GM23338 (cell line): ENCODE data around the gene ZNF76. TPM values are rescaled to one million over a fixed set of nuclear protein-coding genes. Genes with fewer than 3 reads are reported as not detected.

Experiments used
- ATAC-seq: fragments of 200-7000 bp; cut with Tn5 transposase; 3 replicates; pipeline ENCODE4 v1.9.1; 2020
- DNase-seq: peaks from one replicate; pipeline ENCODE4 v3.0.0-alpha.2; 2015; ENCODE audit warnings: low spot score
- H2AFZ ChIP-seq: fragments of 200-600 bp; sonication (generic); 2 replicates; pipeline ENCODE4 v1.8.0; 2016; ENCODE audit warnings: antibody characterized with exemption, mild to moderate bottlenecking, moderate library complexity
- H3F3A ChIP-seq: fragments of 200-600 bp; sonication (generic); replicated peaks from 2 replicates; pipeline ENCODE4 v1.8.0; 2017; ENCODE audit warnings: antibody characterized with exemption, mixed run types, low read depth
- H3K27ac ChIP-seq: fragments of 200-600 bp; sonication (generic); 2 replicates; pipeline ENCODE4 v1.6.1; 2016; ENCODE audit warnings: low read depth
- H3K27me3 ChIP-seq: fragments of 200-600 bp; sonication (generic); 2 replicates; pipeline ENCODE4 v1.8.0; 2016; ENCODE audit warnings: mild to moderate bottlenecking, mixed run types, moderate library complexity; ENCODE audit not compliant: insufficient read depth
- H3K36me3 ChIP-seq: fragments of 200-600 bp; sonication (generic); 2 replicates; pipeline ENCODE4 v1.8.0; 2016; ENCODE audit warnings: mild to moderate bottlenecking; ENCODE audit not compliant: insufficient read depth
- H3K4me1 ChIP-seq: fragments of 200-600 bp; sonication (generic); 2 replicates; pipeline ENCODE4 v1.8.0; 2016; ENCODE audit warnings: mild to moderate bottlenecking, moderate library complexity; ENCODE audit not compliant: insufficient read depth
- H3K4me2 ChIP-seq: fragments of 200-600 bp; sonication (generic); 2 replicates; pipeline ENCODE4 v1.7.1; 2017; ENCODE audit warnings: mixed run types
- H3K4me3 ChIP-seq: fragments of 200-600 bp; sonication (generic); 2 replicates; pipeline ENCODE4 v1.6.1; 2016; ENCODE audit warnings: mixed run types
- H3K79me2 ChIP-seq: fragments of 200-600 bp; sonication (generic); replicated peaks from 2 replicates; pipeline ENCODE4 v1.8.0; 2017; ENCODE audit warnings: mild to moderate bottlenecking; ENCODE audit not compliant: insufficient read depth
- H3K9me2 ChIP-seq: fragments of 200-600 bp; sonication (generic); 2 replicates; pipeline ENCODE4 v1.8.0; 2017; ENCODE audit not compliant: insufficient read depth
- H4K20me1 ChIP-seq: fragments of 200-600 bp; sonication (generic); replicated peaks from 2 replicates; pipeline ENCODE4 v1.8.0; 2017; ENCODE audit warnings: mild to moderate bottlenecking; ENCODE audit not compliant: insufficient read depth
- H3K27ac Mint-ChIP-seq: 2 replicates; pipeline ENCODE4 v1.8.0; 2020; ENCODE audit warnings: inconsistent platforms, mild to moderate bottlenecking, moderate library complexity, mixed read lengths
- H3K27me3 Mint-ChIP-seq: 3 replicates; pipeline ENCODE4 v1.8.0; 2022; ENCODE audit warnings: low read depth, mild to moderate bottlenecking, moderate library complexity, mixed read lengths, inconsistent platforms; ENCODE audit not compliant: insufficient read depth, poor library complexity
- H3K36me3 Mint-ChIP-seq: 3 replicates; pipeline ENCODE4 v1.8.0; 2021; ENCODE audit warnings: low read depth, mild to moderate bottlenecking, inconsistent platforms, moderate library complexity, mixed read lengths
- H3K4me1 Mint-ChIP-seq: 3 replicates; pipeline ENCODE4 v1.8.0; 2020; ENCODE audit warnings: mild to moderate bottlenecking, inconsistent platforms, mixed read lengths
- H3K4me3 Mint-ChIP-seq: 3 replicates; pipeline ENCODE4 v1.8.0; 2021; ENCODE audit warnings: moderate library complexity, mild to moderate bottlenecking, inconsistent platforms, mixed read lengths
- H3K9me3 Mint-ChIP-seq: 3 replicates; pipeline ENCODE4 v1.8.0; 2020; ENCODE audit warnings: moderate library complexity, mild to moderate bottlenecking, inconsistent platforms, mixed read lengths
- EZH2 ChIP-seq: fragments of 200-600 bp; sonication (generic); IDR thresholded peaks from one replicate; pipeline ENCODE4 v1.8.0; 2017; ENCODE audit warnings: antibody characterized with exemption, mild to moderate bottlenecking, low read depth; ENCODE audit not compliant: unreplicated experiment
- EZH2phosphoT487 ChIP-seq: fragments of 200-600 bp; sonication (generic); IDR thresholded peaks from one replicate; pipeline ENCODE4 v1.8.1; 2018; ENCODE audit warnings: antibody characterized with exemption; ENCODE audit not compliant: unreplicated experiment
- JUNB ChIP-seq: IDR thresholded peaks from one replicate; pipeline ENCODE4 v1.6.1; 2016; ENCODE audit warnings: antibody characterized with exemption; ENCODE audit not compliant: unreplicated experiment
- NANOG ChIP-seq: IDR thresholded peaks from 2 replicates; pipeline ENCODE4 v1.6.1; 2016; ENCODE audit warnings: antibody characterized with exemption, borderline replicate concordance
- POLR2AphosphoS5 ChIP-seq: IDR thresholded peaks from 2 replicates; pipeline ENCODE4 v1.6.1; 2016; ENCODE audit warnings: antibody characterized with exemption, low read depth
- STAT1 ChIP-seq: IDR thresholded peaks from one replicate; pipeline ENCODE4 v1.6.1; 2016; ENCODE audit warnings: antibody characterized with exemption; ENCODE audit not compliant: unreplicated experiment
- ZNF114 ChIP-seq: fragments of 250-450 bp; sonication (Bioruptor Pico); IDR thresholded peaks from 2 replicates; pipeline ENCODE4 v1.5.0; 2020; ENCODE audit warnings: mild to moderate bottlenecking, moderate library complexity
- ZNF331 ChIP-seq: fragments of 250-450 bp; sonication (Bioruptor Pico); IDR thresholded peaks from 2 replicates; pipeline ENCODE4 v1.5.0; 2020; ENCODE audit warnings: low read depth, mild to moderate bottlenecking, moderate library complexity
- polyA plus RNA-seq: library from polyadenylated mRNA; unstranded; fragments of >200 nt; fragmentation: Nextera tagmentation; extraction: Ambion mirVana; gene quantifications from 2 replicates; pipeline ENCODE4 v1.2.1, GENCODE V29; 2016
- total RNA-seq: library from RNA; depleted of rRNA; stranded (reverse); fragments of >200 nt; shearing (Covaris generic); gene quantifications from 2 replicates; pipeline ENCODE4 v1.2.3, GENCODE V29; 2014
- TF ChIP-seq, protein P1 (sequence below): IDR thresholded peaks from one replicate; pipeline ENCODE4 v1.6.1; 2018; ENCODE audit warnings: antibody characterized with exemption; ENCODE audit not compliant: unreplicated experiment
- TF ChIP-seq, protein P2 (sequence below): IDR thresholded peaks from 2 replicates; pipeline ENCODE4 v1.6.1; 2016; ENCODE audit warnings: antibody characterized with exemption
- TF ChIP-seq, protein P3 (sequence below): fragments of 250-450 bp; sonication (Bioruptor Pico); IDR thresholded peaks from 2 replicates; pipeline ENCODE4 v1.5.0; 2020; ENCODE audit warnings: mild to moderate bottlenecking, moderate library complexity

The ZNF76 gene
- total and polyA plus RNA-seq, 2 experiments from 2014 or later, result 12.5 to 18.8 TPM

DNA sequence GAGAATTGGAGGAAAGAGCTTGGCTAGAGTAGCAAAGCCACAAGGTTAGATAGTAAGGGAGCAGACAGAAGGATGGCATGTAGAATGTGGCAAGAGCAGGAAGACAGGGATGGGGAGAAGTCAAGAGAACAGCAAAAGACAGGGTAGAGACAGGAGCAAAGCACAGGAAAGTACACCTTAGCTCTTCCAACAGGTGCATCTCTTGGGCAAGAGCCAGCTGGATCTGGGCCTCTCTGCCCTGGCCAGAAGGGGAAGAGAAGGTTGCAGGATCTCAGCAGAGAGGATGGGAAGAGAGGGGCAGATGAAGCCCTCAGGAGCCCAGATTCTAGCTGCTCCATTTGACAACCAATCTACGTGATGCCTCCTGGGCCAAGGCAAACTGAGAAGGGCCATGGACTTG, 29.0 kb upstream of the ZNF76 start:
- Histone ChIP-seq H4K20me1 (no peaks in the 10 kb centered on the region; the same call in none of the 2 replicates), H3K27me3 (peaks cover 20% of the 10 kb centered on the region), H3K79me2 (no peaks in the 10 kb centered on the region), H3K9me2 (no peaks in the 10 kb centered on the region), H3K4me2 (no peak overlapping the region), H3K4me1 (no peaks in the 10 kb centered on the region), H3K4me3 (no peak overlapping the region), H3K27ac (no peak overlapping the region), H2AFZ (no peak overlapping the region), H3K36me3 (no peaks in the 10 kb centered on the region), H3F3A (no peaks in the 10 kb centered on the region)
- Mint-ChIP-seq H3K36me3 (peaks cover 19% of the 10 kb centered on the region), H3K4me3 (no peak overlapping the region), H3K27me3 (peaks cover 13% of the 10 kb centered on the region), H3K27ac (no peak overlapping the region), H3K9me3 (peaks cover 16% of the 10 kb centered on the region), H3K4me1 (no peaks in the 10 kb centered on the region; the same call in 2 of the 3 replicates)
- DNase-seq (no peak), ATAC-seq (no peak)
- TF ChIP-seq STAT1 (no peak), POLR2AphosphoS5 (no peak), ZNF114 (CRISPR knock-in tag) (no peak), ZNF331 (CRISPR knock-in tag) (no peak), JUNB (no peak), EZH2phosphoT487 (no peak), NANOG (no peak), EZH2 (no peak)
- TF ChIP-seq, protein P1, sequence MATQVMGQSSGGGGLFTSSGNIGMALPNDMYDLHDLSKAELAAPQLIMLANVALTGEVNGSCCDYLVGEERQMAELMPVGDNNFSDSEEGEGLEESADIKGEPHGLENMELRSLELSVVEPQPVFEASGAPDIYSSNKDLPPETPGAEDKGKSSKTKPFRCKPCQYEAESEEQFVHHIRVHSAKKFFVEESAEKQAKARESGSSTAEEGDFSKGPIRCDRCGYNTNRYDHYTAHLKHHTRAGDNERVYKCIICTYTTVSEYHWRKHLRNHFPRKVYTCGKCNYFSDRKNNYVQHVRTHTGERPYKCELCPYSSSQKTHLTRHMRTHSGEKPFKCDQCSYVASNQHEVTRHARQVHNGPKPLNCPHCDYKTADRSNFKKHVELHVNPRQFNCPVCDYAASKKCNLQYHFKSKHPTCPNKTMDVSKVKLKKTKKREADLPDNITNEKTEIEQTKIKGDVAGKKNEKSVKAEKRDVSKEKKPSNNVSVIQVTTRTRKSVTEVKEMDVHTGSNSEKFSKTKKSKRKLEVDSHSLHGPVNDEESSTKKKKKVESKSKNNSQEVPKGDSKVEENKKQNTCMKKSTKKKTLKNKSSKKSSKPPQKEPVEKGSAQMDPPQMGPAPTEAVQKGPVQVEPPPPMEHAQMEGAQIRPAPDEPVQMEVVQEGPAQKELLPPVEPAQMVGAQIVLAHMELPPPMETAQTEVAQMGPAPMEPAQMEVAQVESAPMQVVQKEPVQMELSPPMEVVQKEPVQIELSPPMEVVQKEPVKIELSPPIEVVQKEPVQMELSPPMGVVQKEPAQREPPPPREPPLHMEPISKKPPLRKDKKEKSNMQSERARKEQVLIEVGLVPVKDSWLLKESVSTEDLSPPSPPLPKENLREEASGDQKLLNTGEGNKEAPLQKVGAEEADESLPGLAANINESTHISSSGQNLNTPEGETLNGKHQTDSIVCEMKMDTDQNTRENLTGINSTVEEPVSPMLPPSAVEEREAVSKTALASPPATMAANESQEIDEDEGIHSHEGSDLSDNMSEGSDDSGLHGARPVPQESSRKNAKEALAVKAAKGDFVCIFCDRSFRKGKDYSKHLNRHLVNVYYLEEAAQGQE, result no peak
- TF ChIP-seq, protein P2, sequence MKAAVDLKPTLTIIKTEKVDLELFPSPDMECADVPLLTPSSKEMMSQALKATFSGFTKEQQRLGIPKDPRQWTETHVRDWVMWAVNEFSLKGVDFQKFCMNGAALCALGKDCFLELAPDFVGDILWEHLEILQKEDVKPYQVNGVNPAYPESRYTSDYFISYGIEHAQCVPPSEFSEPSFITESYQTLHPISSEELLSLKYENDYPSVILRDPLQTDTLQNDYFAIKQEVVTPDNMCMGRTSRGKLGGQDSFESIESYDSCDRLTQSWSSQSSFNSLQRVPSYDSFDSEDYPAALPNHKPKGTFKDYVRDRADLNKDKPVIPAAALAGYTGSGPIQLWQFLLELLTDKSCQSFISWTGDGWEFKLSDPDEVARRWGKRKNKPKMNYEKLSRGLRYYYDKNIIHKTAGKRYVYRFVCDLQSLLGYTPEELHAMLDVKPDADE, result no peak
- TF ChIP-seq, protein P3, sequence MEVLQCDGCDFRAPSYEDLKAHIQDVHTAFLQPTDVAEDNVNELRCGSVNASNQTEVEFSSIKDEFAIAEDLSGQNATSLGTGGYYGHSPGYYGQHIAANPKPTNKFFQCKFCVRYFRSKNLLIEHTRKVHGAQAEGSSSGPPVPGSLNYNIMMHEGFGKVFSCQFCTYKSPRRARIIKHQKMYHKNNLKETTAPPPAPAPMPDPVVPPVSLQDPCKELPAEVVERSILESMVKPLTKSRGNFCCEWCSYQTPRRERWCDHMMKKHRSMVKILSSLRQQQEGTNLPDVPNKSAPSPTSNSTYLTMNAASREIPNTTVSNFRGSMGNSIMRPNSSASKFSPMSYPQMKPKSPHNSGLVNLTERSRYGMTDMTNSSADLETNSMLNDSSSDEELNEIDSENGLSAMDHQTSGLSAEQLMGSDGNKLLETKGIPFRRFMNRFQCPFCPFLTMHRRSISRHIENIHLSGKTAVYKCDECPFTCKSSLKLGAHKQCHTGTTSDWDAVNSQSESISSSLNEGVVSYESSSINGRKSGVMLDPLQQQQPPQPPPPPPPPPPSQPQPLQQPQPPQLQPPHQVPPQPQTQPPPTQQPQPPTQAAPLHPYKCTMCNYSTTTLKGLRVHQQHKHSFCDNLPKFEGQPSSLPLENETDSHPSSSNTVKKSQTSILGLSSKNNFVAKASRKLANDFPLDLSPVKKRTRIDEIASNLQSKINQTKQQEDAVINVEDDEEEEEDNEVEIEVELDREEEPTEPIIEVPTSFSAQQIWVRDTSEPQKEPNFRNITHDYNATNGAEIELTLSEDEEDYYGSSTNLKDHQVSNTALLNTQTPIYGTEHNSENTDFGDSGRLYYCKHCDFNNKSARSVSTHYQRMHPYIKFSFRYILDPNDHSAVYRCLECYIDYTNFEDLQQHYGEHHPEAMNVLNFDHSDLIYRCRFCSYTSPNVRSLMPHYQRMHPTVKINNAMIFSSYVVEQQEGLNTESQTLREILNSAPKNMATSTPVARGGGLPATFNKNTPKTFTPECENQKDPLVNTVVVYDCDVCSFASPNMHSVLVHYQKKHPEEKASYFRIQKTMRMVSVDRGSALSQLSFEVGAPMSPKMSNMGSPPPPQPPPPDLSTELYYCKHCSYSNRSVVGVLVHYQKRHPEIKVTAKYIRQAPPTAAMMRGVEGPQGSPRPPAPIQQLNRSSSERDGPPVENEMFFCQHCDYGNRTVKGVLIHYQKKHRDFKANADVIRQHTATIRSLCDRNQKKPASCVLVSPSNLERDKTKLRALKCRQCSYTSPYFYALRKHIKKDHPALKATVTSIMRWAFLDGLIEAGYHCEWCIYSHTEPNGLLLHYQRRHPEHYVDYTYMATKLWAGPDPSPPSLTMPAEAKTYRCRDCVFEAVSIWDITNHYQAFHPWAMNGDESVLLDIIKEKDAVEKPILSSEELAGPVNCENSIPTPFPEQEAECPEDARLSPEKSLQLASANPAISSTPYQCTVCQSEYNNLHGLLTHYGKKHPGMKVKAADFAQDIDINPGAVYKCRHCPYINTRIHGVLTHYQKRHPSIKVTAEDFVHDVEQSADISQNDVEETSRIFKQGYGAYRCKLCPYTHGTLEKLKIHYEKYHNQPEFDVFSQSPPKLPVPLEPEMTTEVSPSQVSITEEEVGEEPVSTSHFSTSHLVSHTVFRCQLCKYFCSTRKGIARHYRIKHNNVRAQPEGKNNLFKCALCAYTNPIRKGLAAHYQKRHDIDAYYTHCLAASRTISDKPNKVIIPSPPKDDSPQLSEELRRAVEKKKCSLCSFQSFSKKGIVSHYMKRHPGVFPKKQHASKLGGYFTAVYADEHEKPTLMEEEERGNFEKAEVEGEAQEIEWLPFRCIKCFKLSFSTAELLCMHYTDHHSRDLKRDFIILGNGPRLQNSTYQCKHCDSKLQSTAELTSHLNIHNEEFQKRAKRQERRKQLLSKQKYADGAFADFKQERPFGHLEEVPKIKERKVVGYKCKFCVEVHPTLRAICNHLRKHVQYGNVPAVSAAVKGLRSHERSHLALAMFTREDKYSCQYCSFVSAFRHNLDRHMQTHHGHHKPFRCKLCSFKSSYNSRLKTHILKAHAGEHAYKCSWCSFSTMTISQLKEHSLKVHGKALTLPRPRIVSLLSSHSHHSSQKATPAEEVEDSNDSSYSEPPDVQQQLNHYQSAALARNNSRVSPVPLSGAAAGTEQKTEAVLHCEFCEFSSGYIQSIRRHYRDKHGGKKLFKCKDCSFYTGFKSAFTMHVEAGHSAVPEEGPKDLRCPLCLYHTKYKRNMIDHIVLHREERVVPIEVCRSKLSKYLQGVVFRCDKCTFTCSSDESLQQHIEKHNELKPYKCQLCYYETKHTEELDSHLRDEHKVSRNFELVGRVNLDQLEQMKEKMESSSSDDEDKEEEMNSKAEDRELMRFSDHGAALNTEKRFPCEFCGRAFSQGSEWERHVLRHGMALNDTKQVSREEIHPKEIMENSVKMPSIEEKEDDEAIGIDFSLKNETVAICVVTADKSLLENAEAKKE (CRISPR knock-in tag), result no peak
